ENCODE measurements around the gene LRG1. TPM values are rescaled to one million over a fixed set of nuclear protein-coding genes. Genes with fewer than 3 reads are reported as not detected.

The LRG1 gene
- total RNA-seq, 1 experiment from 2014 or later, result 0.08 TPM

- intact Hi-C loops (cut with micrococcal nuclease; ENCODE audit: unreplicated experiment), result no loop called here
- TF ChIP-seq POLR2AphosphoS5 (IDR thresholded peaks at IDR 0.05; ENCODE audit: low read depth, low read length) (no peak), TCF7L2 (IDR thresholded peaks at IDR 0.05; ENCODE audit: low read depth, low read length) (no peak), CTCF (IDR thresholded peaks at IDR 0.05) (no peak), REST (IDR thresholded peaks at IDR 0.05; ENCODE audit: insufficient read depth in 1 of 2, low read depth in 2 of 2, low read length in 1 of 2) (no peak), SIN3A (IDR thresholded peaks at IDR 0.05; ENCODE audit: borderline replicate concordance, insufficient read depth, low read depth, low read length) (no peak)
- in situ Hi-C loops (cut with HindIII; ENCODE audit: low pct_unique_long_range_greater_than_20kb, low sequenced_read_pairs), result no loop called here
- ChIA-PET CTCF (interaction anchor here (0.6 to 1.0 kb wide), 4 partner anchors 38 to 1083 kb away, joined by 3 read pairs; no protein-coding TSS in a partner anchor), POLR2A (no interaction called here)
- Histone ChIP-seq H3K36me3 (ENCODE audit: control insufficient read depth, insufficient read depth, low read length) (no peaks in the 10 kb centered on the region; the same call in 1 of the 2 replicates), H3K9me3 (ENCODE audit: control insufficient read depth, insufficient read depth, low read depth, low read length) (no peaks in the 10 kb centered on the region), H3K4me3 (ENCODE audit: low read depth in 2 of 2, low read length in 2 of 2) (peak overlapping the region; percentile 41 to 51), H3K4me1 (ENCODE audit: control insufficient read depth, insufficient read depth, low read length) (no peaks in the 10 kb centered on the region; the same call in 1 of the 2 replicates), H3K27ac (ENCODE audit: low read length) (no peak overlapping the region), H3K27me3 (ENCODE audit: control insufficient read depth, insufficient read depth, low read length) (no peaks in the 10 kb centered on the region)
- no peak for DNase-seq (ENCODE audit: low read depth, low spot score)
- BruUV-seq (replicated peaks), result no TSS peak
- ATAC-seq, result no peak
Measured at GRCh38 chr19:4584670-4585460, 45.0 kb upstream of the LRG1 start.

- intact Hi-C loops (cut with micrococcal nuclease; ENCODE audit: unreplicated experiment), result no loop called here
- H3K4me1 ChIP-seq (ENCODE audit: control insufficient read depth, insufficient read depth, low read length), result no peaks in the 10 kb centered on the region; the same call in 1 of the 2 replicates
- peak overlapping the region; percentile 41 to 51 for H3K4me3 ChIP-seq (ENCODE audit: low read depth in 2 of 2, low read length in 2 of 2)
- DNase-seq (ENCODE audit: low read depth, low spot score) (no peak), ATAC-seq (peak; percentile 80)
- no peaks in the 10 kb centered on the region; the same call in 1 of the 2 replicates for H3K36me3 ChIP-seq (ENCODE audit: control insufficient read depth, insufficient read depth, low read length)
- no peak overlapping the region for H3K27ac ChIP-seq (ENCODE audit: low read length)
- BruUV-seq (replicated peaks), result no TSS peak
- in situ Hi-C loops (cut with HindIII; ENCODE audit: low pct_unique_long_range_greater_than_20kb, low sequenced_read_pairs), result no loop called here
- ChIA-PET CTCF (interaction anchor here (0.6 kb wide), 1 partner anchor 49 kb away, joined by 3 read pairs; no protein-coding TSS in a partner anchor), POLR2A (no interaction called here)
- no peak for TF ChIP-seq POLR2AphosphoS5 (IDR thresholded peaks at IDR 0.05; ENCODE audit: low read depth, low read length)
- no peak for TF ChIP-seq REST (IDR thresholded peaks at IDR 0.05; ENCODE audit: insufficient read depth in 1 of 2, low read depth in 2 of 2, low read length in 1 of 2)
- TF ChIP-seq SIN3A (IDR thresholded peaks at IDR 0.05; ENCODE audit: borderline replicate concordance, insufficient read depth, low read depth, low read length), result no peak
- no peak for TF ChIP-seq CTCF (IDR thresholded peaks at IDR 0.05)
- TF ChIP-seq TCF7L2 (IDR thresholded peaks at IDR 0.05; ENCODE audit: low read depth, low read length), result no peak
- no peaks in the 10 kb centered on the region for H3K27me3 ChIP-seq (ENCODE audit: control insufficient read depth, insufficient read depth, low read length)
- H3K9me3 ChIP-seq (ENCODE audit: control insufficient read depth, insufficient read depth, low read depth, low read length), result no peaks in the 10 kb centered on the region
Measured at GRCh38 chr19:4583961-4584669, 44.3 kb upstream of the LRG1 start.
